ENCODE data around the gene PLEKHG2. TPM values are rescaled to one million over a fixed set of nuclear protein-coding genes. Genes with fewer than 3 reads are reported as not detected.

PLEKHG2 gene
- total and polyA plus RNA-seq, 9 of the 15 experiments (the other 6 are each of a cell fraction or from before 2014, with no cell fraction given) = 0.98 to 45.7 (median 9.8) TPM

GRCh38 chr19:39445196-39446111 is 33.0 kb downstream of the PLEKHG2 start, which contains the start of gene SUPT5H (continued):
- TF ChIP-seq ZNF197 (CRISPR knock-in tag; IDR thresholded peaks at IDR 0.05; ENCODE audit: low read depth) (no peak), ELF4 (CRISPR knock-in tag; IDR thresholded peaks at IDR 0.05) (peak; percentile 70; the same call in 1 of the 2 replicates), HDGF (IDR thresholded peaks at IDR 0.05) (no peak), AFF4 (CRISPR knock-in tag; IDR thresholded peaks at IDR 0.05) (peak; percentile 47; the same call in 1 of the 2 replicates), ZBTB9 (CRISPR knock-in tag; IDR thresholded peaks at IDR 0.05) (no peak), CEBPB (tag; IDR thresholded peaks at IDR 0.05) (no peak), ZNF592 (IDR thresholded peaks at IDR 0.05) (0 out of 2 replicates have a peak, but pooled peaks have one; percentile 25), TARDBP (IDR thresholded peaks at IDR 0.05) (no peak), RBBP5 (IDR thresholded peaks at IDR 0.05; ENCODE audit: borderline replicate concordance, insufficient read depth, low read length, poor library complexity, severe bottlenecking) (peak; percentile 81), DDX20 (tag; IDR thresholded peaks at IDR 0.05; ENCODE audit: low read depth) (no peak), USF1 (CRISPR knock-in tag; IDR thresholded peaks at IDR 0.05) (no peak; the same call in 1 of the 2 replicates), HNRNPK (IDR thresholded peaks at IDR 0.05; ENCODE audit: low read depth, low read length, poor library complexity, severe bottlenecking) (no peak), SIX5 (IDR thresholded peaks at IDR 0.05; ENCODE audit: borderline replicate concordance in 1 of 2, insufficient read depth in 1 of 2, low read depth in 1 of 2, low read length in 2 of 2) (peak; percentile 56 to 61; a peak in 3 of 4 replicates), CAMTA2 (CRISPR knock-in tag; conservative IDR thresholded peaks at IDR 0.05) (no peak), ZNF699 (CRISPR knock-in tag; IDR thresholded peaks at IDR 0.05; ENCODE audit: insufficient replicate concordance) (no peak), DPF2 (IDR thresholded peaks at IDR 0.05) (0 out of 2 replicates have a peak, but pooled peaks have one; percentile 29)
